OCI-LY1 (cell line): ENCODE data around the gene NPAS2.

Experiments
- H2AFZ ChIP-seq: fragments of 200-600 bp; sonication (generic), shearing (Covaris generic); 2 replicates; pipeline ENCODE4 v1.6.0; 2014; ENCODE audit warnings: antibody characterized with exemption, mild to moderate bottlenecking, low read length
- H3F3A ChIP-seq: fragments of 200-600 bp; sonication (generic), shearing (Covaris generic); 2 replicates; pipeline ENCODE4 v1.6.0; 2014; ENCODE audit warnings: mild to moderate bottlenecking, antibody characterized with exemption, low read length, moderate library complexity; ENCODE audit not compliant: insufficient read depth
- H3K27ac ChIP-seq: fragments of 200-600 bp; sonication (generic); 2 replicates; pipeline ENCODE4 v1.5.1; 2014; ENCODE audit warnings: low read length, mixed run types, mild to moderate bottlenecking, low read depth; ENCODE audit not compliant: poor library complexity, severe bottlenecking
- H3K27me3 ChIP-seq: fragments of 200-600 bp; sonication (generic); 2 replicates; pipeline ENCODE4 v1.6.0; 2014; ENCODE audit warnings: antibody characterized with exemption, mild to moderate bottlenecking, low read length, moderate library complexity; ENCODE audit not compliant: insufficient read depth
- H3K36me3 ChIP-seq: fragments of 200-600 bp; sonication (generic); 2 replicates; pipeline ENCODE4 v1.6.1; 2014; ENCODE audit warnings: mild to moderate bottlenecking, antibody characterized with exemption, low read length, moderate library complexity, mixed read lengths; ENCODE audit not compliant: insufficient read depth
- H3K4me1 ChIP-seq: fragments of 200-600 bp; sonication (generic); 2 replicates; pipeline ENCODE4 v1.5.1; 2014; ENCODE audit warnings: mild to moderate bottlenecking, low read length, moderate library complexity; ENCODE audit not compliant: insufficient read depth, severe bottlenecking
- H3K4me2 ChIP-seq: fragments of 200-600 bp; sonication (generic), shearing (Covaris generic); 2 replicates; pipeline ENCODE4 v1.6.1; 2014; ENCODE audit warnings: low read length
- H3K4me3 ChIP-seq: fragments of 200-600 bp; sonication (generic); 2 replicates; pipeline ENCODE4 v1.5.1; 2014; ENCODE audit warnings: low read length, low read depth, mild to moderate bottlenecking, mixed read lengths; ENCODE audit not compliant: poor library complexity, severe bottlenecking
- H3K79me2 ChIP-seq: fragments of 200-600 bp; shearing (Covaris generic); 2 replicates; pipeline ENCODE4 v1.6.1; 2016; ENCODE audit warnings: mixed run types, low read length, mixed read lengths; ENCODE audit not compliant: insufficient read depth
- H3K9ac ChIP-seq: fragments of 200-600 bp; sonication (generic), shearing (Covaris generic); 2 replicates; pipeline ENCODE4 v1.6.1; 2014; ENCODE audit warnings: mild to moderate bottlenecking, low read length, mixed read lengths
- H3K9me2 ChIP-seq: fragments of 200-600 bp; sonication (generic), shearing (Covaris generic); 2 replicates; pipeline ENCODE4 v1.6.1; 2014; ENCODE audit warnings: low read depth, mild to moderate bottlenecking, low read length, mixed read lengths
- H3K9me3 ChIP-seq: fragments of 200-600 bp; shearing (Covaris generic); 2 replicates; pipeline ENCODE4 v1.6.1; 2014; ENCODE audit warnings: low read length, mixed read lengths
- H4K20me1 ChIP-seq: fragments of 200-600 bp; sonication (generic), shearing (Covaris generic); 2 replicates; pipeline ENCODE4 v1.6.0; 2016; ENCODE audit warnings: mild to moderate bottlenecking, low read length; ENCODE audit not compliant: insufficient read depth
- CTCF ChIP-seq: fragments of 200-600 bp; sonication (generic), shearing (Covaris generic); IDR thresholded peaks from 2 replicates; pipeline ENCODE4 v1.5.1; 2017; ENCODE audit warnings: mild to moderate bottlenecking, antibody characterized with exemption, low read length, moderate library complexity, mixed read lengths
- EZH2 ChIP-seq: fragments of 200-600 bp; sonication (generic), shearing (Covaris generic); IDR thresholded peaks from 2 replicates; pipeline ENCODE4 v1.8.0; 2017; ENCODE audit warnings: borderline replicate concordance, mixed run types, mild to moderate bottlenecking, antibody characterized with exemption, low read length, moderate library complexity, mixed read lengths

The NPAS2 gene

GRCh38 chr2:100898035-100898665 lies 78.2 kb downstream of the NPAS2 start:
- Histone ChIP-seq H3K4me3 (no peak overlapping the region), H4K20me1 (no peaks in the 10 kb centered on the region), H3F3A (no peaks in the 10 kb centered on the region), H3K4me1 (peaks cover 33% of the 10 kb centered on the region), H3K27me3 (no peaks in the 10 kb centered on the region), H3K27ac (no peak overlapping the region), H3K36me3 (no peaks in the 10 kb centered on the region; the same call in 1 of the 2 replicates), H3K79me2 (no peaks in the 10 kb centered on the region), H3K9me3 (peaks cover 5% of the 10 kb centered on the region; the same call in 1 of the 2 replicates), H3K9ac (no peak overlapping the region), H3K4me2 (no peak overlapping the region), H2AFZ (no peak overlapping the region), H3K9me2 (no peaks in the 10 kb centered on the region)
- TF ChIP-seq CTCF (no peak), EZH2 (no peak)

GRCh38 chr2:100900156-100900795 lies 80.3 kb downstream of the NPAS2 start:
- peaks cover 16% of the 10 kb centered on the region for H3K4me1 ChIP-seq

GRCh38 chr2:100902817-100903405 lies 83.0 kb downstream of the NPAS2 start:
- no peak overlapping the region for H2AFZ ChIP-seq
- H3K79me2 ChIP-seq = no peaks in the 10 kb centered on the region
- H3K4me1 ChIP-seq = peaks cover 15% of the 10 kb centered on the region
- no peak overlapping the region for H3K4me3 ChIP-seq
- H3K27ac ChIP-seq = no peak overlapping the region
- no peaks in the 10 kb centered on the region for H4K20me1 ChIP-seq
- no peaks in the 10 kb centered on the region for H3K27me3 ChIP-seq
- no peak for TF ChIP-seq EZH2
- TF ChIP-seq CTCF = no peak
- H3K9ac ChIP-seq = no peak overlapping the region
- H3K9me2 ChIP-seq = no peaks in the 10 kb centered on the region
- H3F3A ChIP-seq = no peaks in the 10 kb centered on the region
- no peaks in the 10 kb centered on the region; the same call in 1 of the 2 replicates for H3K36me3 ChIP-seq
- peaks cover 5% of the 10 kb centered on the region; the same call in 1 of the 2 replicates for H3K9me3 ChIP-seq
- no peak overlapping the region for H3K4me2 ChIP-seq

More at GRCh38 chr2:100900156-100900795, 80.3 kb downstream of the NPAS2 start:
- Histone ChIP-seq H3F3A (no peaks in the 10 kb centered on the region), H3K36me3 (no peaks in the 10 kb centered on the region; the same call in 1 of the 2 replicates), H3K4me2 (no peak overlapping the region), H3K9ac (no peak overlapping the region), H4K20me1 (no peaks in the 10 kb centered on the region), H3K4me3 (no peak overlapping the region), H2AFZ (no peak overlapping the region), H3K79me2 (no peaks in the 10 kb centered on the region), H3K9me2 (no peaks in the 10 kb centered on the region), H3K9me3 (peaks cover 5% of the 10 kb centered on the region; the same call in 1 of the 2 replicates), H3K27me3 (no peaks in the 10 kb centered on the region), H3K27ac (no peak overlapping the region)
- TF ChIP-seq EZH2 (no peak), CTCF (no peak)
